CD4-positive, alpha-beta memory T cell (primary cell): Measurements from ENCODE around the gene CLIC5. TPM values are rescaled to one million over a fixed set of nuclear protein-coding genes. Genes with fewer than 3 reads are reported as not detected.

Experiments used
- CTCF ChIA-PET: fragments of 350-600 bp; sonication (Branson Sonifier 250); formaldehyde crosslinking; loops from one replicate; lab custom pipeline; 2021; ENCODE audit warnings: inconsistent platforms; ENCODE audit not compliant: partially characterized antibody; lab: Charles Lee
- POLR2A ChIA-PET: fragments of 350-600 bp; sonication (Branson Sonifier 250); formaldehyde crosslinking; loops from one replicate; lab custom pipeline; 2021; ENCODE audit not compliant: partially characterized antibody; lab: Charles Lee
- DNase-seq, 5 donors: peaks; one replicate each; pipeline versions ENCODE4 v3.0.0 to v3.0.0-alpha.2; 2020 to 2022; ENCODE audit warnings: mixed read lengths in 1 of 5
- H3K27ac ChIP-seq: one replicate; pipeline ENCODE4 v1.7.0; 2013; ENCODE audit warnings: low read depth, low read length
- H3K27me3 ChIP-seq: 2 replicates; pipeline ENCODE4 v1.7.0; 2013; ENCODE audit warnings: mild to moderate bottlenecking, low read length, moderate library complexity; ENCODE audit not compliant: insufficient read depth
- H3K36me3 ChIP-seq: 2 replicates; pipeline ENCODE4 v1.7.0; 2013; ENCODE audit warnings: mild to moderate bottlenecking, low read length, moderate library complexity; ENCODE audit not compliant: insufficient read depth
- H3K4me1 ChIP-seq: 2 replicates; pipeline ENCODE4 v1.7.0; 2013; ENCODE audit warnings: mild to moderate bottlenecking, low read length, moderate library complexity; ENCODE audit not compliant: insufficient read depth
- H3K4me3 ChIP-seq, 2 donors: one replicate each; pipeline ENCODE4 v1.7.0; 2013; ENCODE audit warnings: low read length in 2 of 2, mild to moderate bottlenecking in 1 of 2
- H3K9me3 ChIP-seq, 2 donors: one replicate each; pipeline ENCODE4 v1.7.0; 2013; ENCODE audit warnings: low read length in 2 of 2, control low read depth in 1 of 2; ENCODE audit not compliant: control insufficient read depth in 1 of 2
- H3K27ac Mint-ChIP-seq, 7 donors: one replicate each; pipeline ENCODE4 v1.8.0; 2020 to 2021; ENCODE audit warnings: mixed read lengths in 7 of 7, mild to moderate bottlenecking in 6 of 7, inconsistent platforms in 3 of 7, moderate library complexity in 3 of 7
- H3K27me3 Mint-ChIP-seq, 2 donors: one replicate each; pipeline ENCODE4 v1.8.0; 2020 to 2021; ENCODE audit warnings: mixed read lengths in 2 of 2
- H3K36me3 Mint-ChIP-seq, 2 donors: one replicate each; pipeline ENCODE4 v1.8.0; 2020 to 2021; ENCODE audit warnings: mixed read lengths in 2 of 2, inconsistent platforms in 1 of 2, mild to moderate bottlenecking in 1 of 2
- H3K4me1 Mint-ChIP-seq, 4 donors: one replicate each; pipeline ENCODE4 v1.8.0; 2020 to 2021; ENCODE audit warnings: mixed read lengths in 4 of 4, mild to moderate bottlenecking in 1 of 4
- H3K4me3 Mint-ChIP-seq, 8 donors: one replicate each; pipeline ENCODE4 v1.8.0; 2020 to 2021; ENCODE audit warnings: mixed read lengths in 8 of 8, mild to moderate bottlenecking in 7 of 8, moderate library complexity in 6 of 8, inconsistent platforms in 3 of 8
- H3K9me3 Mint-ChIP-seq, 8 donors: one replicate each; pipeline ENCODE4 v1.8.0; 2020 to 2021; ENCODE audit warnings: mixed read lengths in 8 of 8, mild to moderate bottlenecking in 5 of 8, inconsistent platforms in 3 of 8, moderate library complexity in 1 of 8
- intact Hi-C: fragments of 100-400 bp; cut with micrococcal nuclease; formaldehyde crosslinking; loops from one replicate; pipeline ENCODE4 v1.15.1; 2023
- polyA plus RNA-seq, 2 donors: library from polyadenylated mRNA; unstranded; fragments of 300-500 nt; fragmentation: Illumina TruSeq; gene quantifications; one replicate each; pipeline ENCODE4 v1.2.3, GENCODE V29; 2021
- total RNA-seq, 2 experiments: library from RNA; stranded (reverse); gene quantifications; one replicate each; pipeline ENCODE4 v1.2.3, GENCODE V29; 2021

Gene CLIC5
- total and polyA plus RNA-seq, 4 experiments from 2014 or later = 3.4 to 18.4 (median 12.4) TPM

- Histone ChIP-seq H3K27me3 (no peaks in the 10 kb centered on the region), H3K4me3 (no peak overlapping the region), H3K9me3 (no peaks in the 10 kb centered on the region), H3K36me3 (no peaks in the 10 kb centered on the region), H3K27ac (no peak overlapping the region), H3K4me1 (no peaks in the 10 kb centered on the region)
- Mint-ChIP-seq H3K4me3 (no peak overlapping the region), H3K27me3 (no peaks in the 10 kb centered on the region), H3K4me1 (peaks cover 0 to 5% (median 3%) of the 10 kb centered on the region in 4 donors), H3K36me3 (peaks cover 22 to 33% of the 10 kb centered on the region in 2 donors), H3K9me3 (no peaks in the 10 kb centered on the region), H3K27ac (no peak overlapping the region)
- ChIA-PET CTCF (no interaction called here), POLR2A (no interaction called here)
- DNase-seq = no peak
- intact Hi-C loops = no loop called here
Measured at GRCh38 chr6:45899683-45899946, 116.0 kb downstream of the CLIC5 start.

- peaks cover 22 to 33% of the 10 kb centered on the region in 2 donors for H3K36me3 Mint-ChIP-seq
- no peak overlapping the region for H3K27ac Mint-ChIP-seq
- H3K36me3 ChIP-seq = no peaks in the 10 kb centered on the region
- no peak overlapping the region for H3K27ac ChIP-seq
- no peaks in the 10 kb centered on the region for H3K9me3 Mint-ChIP-seq
- H3K27me3 ChIP-seq = no peaks in the 10 kb centered on the region
- H3K4me1 Mint-ChIP-seq = peaks cover 0 to 5% (median 3%) of the 10 kb centered on the region in 4 donors
- no peak for DNase-seq
- H3K9me3 ChIP-seq = no peaks in the 10 kb centered on the region
- H3K4me1 ChIP-seq = no peaks in the 10 kb centered on the region
- no peak overlapping the region for H3K4me3 ChIP-seq
- intact Hi-C loops = no loop called here
- POLR2A ChIA-PET = no interaction called here
- H3K27me3 Mint-ChIP-seq = no peaks in the 10 kb centered on the region
- no peak overlapping the region for H3K4me3 Mint-ChIP-seq
- CTCF ChIA-PET = no interaction called here
Measured at GRCh38 chr6:45898941-45899682, 116.5 kb downstream of the CLIC5 start.

GRCh38 chr6:45896783-45897441 lies 118.7 kb downstream of the CLIC5 start:
- H3K27ac ChIP-seq = no peak overlapping the region

GRCh38 chr6:45895569-45895968 lies 120.1 kb downstream of the CLIC5 start:
- H3K4me1 ChIP-seq = no peaks in the 10 kb centered on the region
- no peak overlapping the region for H3K4me3 ChIP-seq
- ChIA-PET CTCF (interaction anchor here (1.5 kb wide), 1 partner anchor 29 kb away, joined by 3 read pairs; no protein-coding TSS in a partner anchor), POLR2A (no interaction called here)
- no peaks in the 10 kb centered on the region for H3K9me3 Mint-ChIP-seq
- no peaks in the 10 kb centered on the region for H3K27me3 ChIP-seq
- no peak overlapping the region for H3K27ac Mint-ChIP-seq
- H3K4me1 Mint-ChIP-seq = peaks cover 0 to 5% (median 3%) of the 10 kb centered on the region in 4 donors
- no peaks in the 10 kb centered on the region for H3K9me3 ChIP-seq
- H3K27me3 Mint-ChIP-seq = no peaks in the 10 kb centered on the region
- peaks cover 2 to 8% of the 10 kb centered on the region in 2 donors for H3K36me3 Mint-ChIP-seq
- intact Hi-C loops = no loop called here
- H3K36me3 ChIP-seq = no peaks in the 10 kb centered on the region
- no peak overlapping the region for H3K4me3 Mint-ChIP-seq
- no peak overlapping the region for H3K27ac ChIP-seq
- no peak for DNase-seq

More at GRCh38 chr6:45896783-45897441, 118.7 kb downstream of the CLIC5 start:
- no peaks in the 10 kb centered on the region for H3K9me3 Mint-ChIP-seq
- no peak for DNase-seq
- ChIA-PET POLR2A (no interaction called here), CTCF (no interaction called here)
- Histone ChIP-seq H3K4me1 (no peaks in the 10 kb centered on the region), H3K27me3 (no peaks in the 10 kb centered on the region), H3K36me3 (no peaks in the 10 kb centered on the region), H3K9me3 (no peaks in the 10 kb centered on the region), H3K4me3 (no peak overlapping the region)
- H3K36me3 Mint-ChIP-seq = peaks cover 6 to 13% of the 10 kb centered on the region in 2 donors
- intact Hi-C loops = no loop called here
- peak overlapping the region in 1 of 7 donors; percentile 7 for H3K27ac Mint-ChIP-seq
- H3K4me1 Mint-ChIP-seq = peaks cover 0 to 5% (median 3%) of the 10 kb centered on the region in 4 donors
- no peaks in the 10 kb centered on the region for H3K27me3 Mint-ChIP-seq
- no peak overlapping the region for H3K4me3 Mint-ChIP-seq

GRCh38 chr6:45892696-45893245 lies 122.9 kb downstream of the CLIC5 start:
- peaks cover 0 to 5% (median 3%) of the 10 kb centered on the region in 4 donors for H3K4me1 Mint-ChIP-seq

GRCh38 chr6:45892196-45892595 lies 123.5 kb downstream of the CLIC5 start:
- Histone ChIP-seq H3K9me3 (no peaks in the 10 kb centered on the region), H3K36me3 (no peaks in the 10 kb centered on the region), H3K4me3 (no peak overlapping the region), H3K4me1 (no peaks in the 10 kb centered on the region), H3K27ac (no peak overlapping the region), H3K27me3 (no peaks in the 10 kb centered on the region)
- Mint-ChIP-seq H3K27ac (no peak overlapping the region), H3K27me3 (no peaks in the 10 kb centered on the region), H3K4me1 (peaks cover 0 to 5% (median 3%) of the 10 kb centered on the region in 4 donors), H3K4me3 (no peak overlapping the region), H3K36me3 (no peaks in the 10 kb centered on the region), H3K9me3 (no peaks in the 10 kb centered on the region)
- DNase-seq = no peak
- CTCF ChIA-PET = interaction anchor here (1.7 kb wide), 1 partner anchor 31 kb away, joined by 5 read pairs; no protein-coding TSS in a partner anchor
- POLR2A ChIA-PET = no interaction called here
- intact Hi-C loops = no loop called here

More at GRCh38 chr6:45892696-45893245, 122.9 kb downstream of the CLIC5 start:
- H3K4me3 ChIP-seq = no peak overlapping the region
- no peaks in the 10 kb centered on the region for H3K36me3 ChIP-seq
- intact Hi-C loops = no loop called here
- Mint-ChIP-seq H3K36me3 (peaks cover 0 to 2% of the 10 kb centered on the region in 2 donors), H3K27me3 (no peaks in the 10 kb centered on the region), H3K4me3 (no peak overlapping the region), H3K27ac (no peak overlapping the region), H3K9me3 (no peaks in the 10 kb centered on the region)
- H3K4me1 ChIP-seq = no peaks in the 10 kb centered on the region
- H3K27me3 ChIP-seq = no peaks in the 10 kb centered on the region
- CTCF ChIA-PET = interaction anchor here (1.7 kb wide), 1 partner anchor 30 kb away, joined by 5 read pairs; no protein-coding TSS in a partner anchor
- H3K9me3 ChIP-seq = no peaks in the 10 kb centered on the region
- no peak overlapping the region for H3K27ac ChIP-seq
- no peak for DNase-seq
- POLR2A ChIA-PET = no interaction called here

- POLR2A ChIA-PET = no interaction called here
- intact Hi-C loops = no loop called here
- no peak overlapping the region for H3K27ac Mint-ChIP-seq
Measured at GRCh38 chr6:45886776-45887175, 128.9 kb downstream of the CLIC5 start.

More at GRCh38 chr6:45886776-45887175, 128.9 kb downstream of the CLIC5 start:
- Histone ChIP-seq H3K9me3 (no peaks in the 10 kb centered on the region), H3K4me1 (no peaks in the 10 kb centered on the region), H3K27ac (no peak overlapping the region), H3K4me3 (no peak overlapping the region), H3K36me3 (no peaks in the 10 kb centered on the region), H3K27me3 (no peaks in the 10 kb centered on the region)
- CTCF ChIA-PET = no interaction called here
- Mint-ChIP-seq H3K4me1 (no peaks in the 10 kb centered on the region), H3K27me3 (peaks cover 0 to 3% of the 10 kb centered on the region in 2 donors), H3K36me3 (no peaks in the 10 kb centered on the region), H3K9me3 (peaks cover 0 to 4% (median 0%) of the 10 kb centered on the region in 8 donors), H3K4me3 (no peak overlapping the region)
- no peak for DNase-seq
